NK-92 (cell line): ENCODE data around the gene GSTM2.

Experiments used
- DNase-seq: peaks from one replicate; lab custom pipeline; 2025; ENCODE audit not compliant: unreplicated experiment; lab: John Stamatoyannopoulos, UW

Gene GSTM2

GRCh38 chr1:109667452-109668122, at the start of gene GSTM2:
TSS of gene GSTM2 (plus strand) at chr1:109668057. CDS start at chr1:109668116, 59 bp downstream.
- no peak for DNase-seq

GRCh38 chr1:109618661-109619575, 48.9 kb upstream of the GSTM2 start:
- DNase-seq: no peak

GRCh38 chr1:109619576-109620400, 48.1 kb upstream of the GSTM2 start, which contains the start of the genes AMPD2 and GNAT2:
TSS of gene AMPD2 (plus strand) at chr1:109619837. CDS start at chr1:109621176, 1,339 bp downstream.
TSS of gene GNAT2 (minus strand) at chr1:109619616. CDS start at chr1:109612870, 6,746 bp downstream.
- DNase-seq: no peak

- no peak for DNase-seq
These were observed 47.5 kb upstream of the GSTM2 start for GRCh38 chr1:109620401-109620791.

- DNase-seq: peak; percentile 71
These were observed 47.0 kb upstream of the GSTM2 start for GRCh38 chr1:109620841-109621286.

- DNase-seq: no peak
These were observed 46.3 kb upstream of the GSTM2 start for GRCh38 chr1:109621379-109622136.

- DNase-seq: no peak
These were observed 45.5 kb upstream of the GSTM2 start for GRCh38 chr1:109622137-109622892.

- no peak for DNase-seq
These were observed 45.0 kb upstream of the GSTM2 start for GRCh38 chr1:109622895-109623294.

GRCh38 chr1:109623601-109624161, 44.2 kb upstream of the GSTM2 start:
- no peak for DNase-seq

- no peak for DNase-seq
These were observed 43.5 kb upstream of the GSTM2 start for GRCh38 chr1:109624201-109625010.

GRCh38 chr1:109625176-109625575, 42.7 kb upstream of the GSTM2 start:
- no peak for DNase-seq

GRCh38 chr1:109625601-109626560, 42.0 kb upstream of the GSTM2 start:
- DNase-seq: no peak

- no peak for DNase-seq
These were observed 41.0 kb upstream of the GSTM2 start for GRCh38 chr1:109626682-109627408.

- no peak for DNase-seq
These were observed 40.0 kb upstream of the GSTM2 start for GRCh38 chr1:109627692-109628399.

- DNase-seq: no peak
These were observed 39.1 kb upstream of the GSTM2 start for GRCh38 chr1:109628540-109629321.
